Cardiac muscle cell (in vitro differentiated cells and primary cell): ENCODE results near the gene TP53RK. TPM values are rescaled to one million over a fixed set of nuclear protein-coding genes. Genes with fewer than 3 reads are reported as not detected.
"Not testable (repeated sequence)": the region's sequence is repeated elsewhere in the genome, so short reads cannot be mapped to it uniquely, and the experiment has no call there.

ENCODE experiments used
- DNase-seq, 2 donors: peaks; one replicate each; pipeline versions ENCODE4 v3.0.0 to v3.0.0-alpha.2; 2010 to 2017; ENCODE audit warnings: low read depth in 1 of 2, low spot score in 1 of 2
- H3K27ac ChIP-seq: fragments of 200-600 bp; sonication (generic); 2 replicates; pipeline ENCODE4 v1.5.1; 2016
- H3K27me3 ChIP-seq: fragments of 200-600 bp; sonication (generic); 2 replicates; pipeline ENCODE4 v1.6.0; 2016; ENCODE audit warnings: control low read depth
- H3K36me3 ChIP-seq: fragments of 200-600 bp; sonication (generic); 2 replicates; pipeline ENCODE4 v1.5.1; 2016; ENCODE audit warnings: control low read depth
- H3K4me1 ChIP-seq: fragments of 200-600 bp; sonication (generic); 2 replicates; pipeline ENCODE4 v1.8.1; 2017; ENCODE audit warnings: low read depth, mild to moderate bottlenecking, mixed run types
- H3K4me3 ChIP-seq: fragments of 200-600 bp; sonication (generic); 2 replicates; pipeline ENCODE4 v1.5.1; 2016; ENCODE audit warnings: mild to moderate bottlenecking
- H3K9me3 ChIP-seq: fragments of 200-600 bp; sonication (generic); 2 replicates; pipeline ENCODE4 v1.5.1; 2017; ENCODE audit warnings: low read depth, mild to moderate bottlenecking, control low read depth
- polyA plus RNA-seq: library from polyadenylated mRNA; unstranded; fragments of >200 nt; fragmentation: Nextera tagmentation; extraction: Ambion mirVana; gene quantifications from 2 replicates; pipeline ENCODE4 v1.2.1, GENCODE V29; 2016
- total RNA-seq: library from RNA; depleted of rRNA; stranded (reverse); fragments of >200 nt; gene quantifications from 2 replicates; pipeline ENCODE4 v1.2.3, GENCODE V29; 2016
- TF ChIP-seq, protein P1 (sequence below): IDR thresholded peaks from 2 replicates; pipeline ENCODE4 v1.5.1; 2012; ENCODE audit warnings: low read depth, mild to moderate bottlenecking, low read length

TP53RK gene
- total and polyA plus RNA-seq, 2 experiments from 2014 or later: 15.8 to 19.6 TPM

DNA sequence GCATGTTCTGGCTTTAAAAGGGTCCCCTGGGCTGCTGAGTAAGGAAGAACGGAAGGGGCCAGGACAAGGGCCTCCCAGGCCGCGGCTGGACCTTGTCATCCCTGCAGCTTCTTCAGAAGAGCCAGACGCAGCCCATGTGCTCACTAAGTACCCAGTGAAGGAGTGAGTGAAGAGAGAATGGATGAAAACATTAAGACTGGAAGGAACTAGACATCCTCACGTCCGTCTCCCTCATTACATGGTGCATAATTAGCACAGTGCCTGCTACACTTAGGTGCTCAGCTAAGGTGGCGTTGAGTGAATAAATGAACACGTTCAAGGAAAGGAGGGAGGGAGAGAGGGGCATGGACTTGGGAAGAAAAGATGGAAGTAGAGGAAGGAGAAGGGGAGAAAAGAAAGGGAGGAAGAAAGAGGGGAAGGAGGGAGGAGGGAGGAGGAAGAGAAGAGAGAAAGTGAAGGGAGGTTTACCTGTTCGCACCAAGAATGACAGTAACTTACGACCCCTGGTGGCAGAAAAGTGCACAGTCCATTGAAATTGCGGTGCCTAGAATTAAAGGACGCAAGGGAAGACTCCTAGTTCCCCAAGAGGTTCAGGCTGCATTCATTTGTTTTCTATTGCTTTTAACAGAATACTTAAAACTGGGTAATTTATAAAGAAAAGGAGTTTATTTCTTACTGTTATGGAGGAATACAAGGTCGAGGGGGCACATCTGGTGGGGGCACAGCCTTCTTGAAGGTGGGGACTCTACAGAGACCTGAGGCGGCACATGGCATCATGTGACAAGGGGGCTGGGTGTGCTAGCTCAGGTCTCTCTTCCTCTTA, 8.0 kb downstream of the TP53RK start:
- Histone ChIP-seq H3K4me1 (peaks cover 10% of the 10 kb centered on the region), H3K36me3 (no peaks in the 10 kb centered on the region), H3K4me3 (no peak overlapping the region), H3K27me3 (no peaks in the 10 kb centered on the region), H3K27ac (no peak overlapping the region), H3K9me3 (no peaks in the 10 kb centered on the region)
- TF ChIP-seq, protein P1, sequence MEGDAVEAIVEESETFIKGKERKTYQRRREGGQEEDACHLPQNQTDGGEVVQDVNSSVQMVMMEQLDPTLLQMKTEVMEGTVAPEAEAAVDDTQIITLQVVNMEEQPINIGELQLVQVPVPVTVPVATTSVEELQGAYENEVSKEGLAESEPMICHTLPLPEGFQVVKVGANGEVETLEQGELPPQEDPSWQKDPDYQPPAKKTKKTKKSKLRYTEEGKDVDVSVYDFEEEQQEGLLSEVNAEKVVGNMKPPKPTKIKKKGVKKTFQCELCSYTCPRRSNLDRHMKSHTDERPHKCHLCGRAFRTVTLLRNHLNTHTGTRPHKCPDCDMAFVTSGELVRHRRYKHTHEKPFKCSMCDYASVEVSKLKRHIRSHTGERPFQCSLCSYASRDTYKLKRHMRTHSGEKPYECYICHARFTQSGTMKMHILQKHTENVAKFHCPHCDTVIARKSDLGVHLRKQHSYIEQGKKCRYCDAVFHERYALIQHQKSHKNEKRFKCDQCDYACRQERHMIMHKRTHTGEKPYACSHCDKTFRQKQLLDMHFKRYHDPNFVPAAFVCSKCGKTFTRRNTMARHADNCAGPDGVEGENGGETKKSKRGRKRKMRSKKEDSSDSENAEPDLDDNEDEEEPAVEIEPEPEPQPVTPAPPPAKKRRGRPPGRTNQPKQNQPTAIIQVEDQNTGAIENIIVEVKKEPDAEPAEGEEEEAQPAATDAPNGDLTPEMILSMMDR: peak; percentile 83
- DNase-seq: peak; percentile 68 to 71

DNA sequence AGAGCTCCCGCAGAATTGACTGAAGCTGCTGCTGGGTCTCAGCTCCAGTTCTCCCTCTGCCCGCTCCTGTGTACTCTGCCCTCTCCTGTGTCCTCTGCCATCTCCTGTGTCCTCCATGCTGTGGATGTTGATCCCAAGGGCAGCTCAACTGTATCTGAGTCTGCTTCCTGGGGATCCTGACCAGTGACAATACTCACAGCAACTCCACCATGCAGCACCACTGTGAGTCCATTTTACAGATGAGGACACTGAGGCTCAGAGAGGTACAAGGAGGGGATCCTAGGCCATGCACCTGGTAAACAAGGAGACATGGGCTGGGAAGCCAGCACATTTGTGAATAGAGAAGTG, 8.6 kb downstream of the TP53RK start:
- H3K27me3 ChIP-seq: no peaks in the 10 kb centered on the region
- H3K27ac ChIP-seq: no peak overlapping the region
- no peak overlapping the region for H3K4me3 ChIP-seq
- DNase-seq: no peak
- TF ChIP-seq, protein P1: no peak
- H3K4me1 ChIP-seq: peaks cover 10% of the 10 kb centered on the region
- H3K9me3 ChIP-seq: no peaks in the 10 kb centered on the region
- H3K36me3 ChIP-seq: no peaks in the 10 kb centered on the region

DNA sequence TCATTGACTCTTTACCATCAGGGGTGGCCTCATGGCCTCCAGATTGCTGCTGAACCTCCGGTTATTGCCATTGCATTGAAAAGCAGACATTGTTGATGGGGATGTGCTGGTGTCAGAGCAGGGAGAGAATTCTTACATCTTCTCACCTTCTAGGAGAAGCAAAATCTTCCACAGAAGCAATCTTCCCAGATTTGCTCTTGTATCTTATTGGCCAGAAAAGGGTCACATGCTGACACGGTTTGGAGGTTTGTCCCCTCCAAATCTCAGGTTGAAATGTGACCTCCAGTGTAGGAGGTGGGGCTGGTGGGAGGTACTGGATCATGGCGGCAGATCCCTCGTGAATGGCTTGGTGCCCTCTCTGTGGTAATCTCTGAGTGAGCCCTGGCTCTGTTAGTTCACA, 10.7 kb downstream of the TP53RK start:
- TF ChIP-seq, protein P1: no peak
- no peak overlapping the region for H3K27ac ChIP-seq
- DNase-seq: no peak
- no peaks in the 10 kb centered on the region for H3K36me3 ChIP-seq
- no peaks in the 10 kb centered on the region for H3K27me3 ChIP-seq
- H3K4me1 ChIP-seq: peaks cover 8% of the 10 kb centered on the region
- H3K4me3 ChIP-seq: no peak overlapping the region
- H3K9me3 ChIP-seq: no peaks in the 10 kb centered on the region

DNA sequence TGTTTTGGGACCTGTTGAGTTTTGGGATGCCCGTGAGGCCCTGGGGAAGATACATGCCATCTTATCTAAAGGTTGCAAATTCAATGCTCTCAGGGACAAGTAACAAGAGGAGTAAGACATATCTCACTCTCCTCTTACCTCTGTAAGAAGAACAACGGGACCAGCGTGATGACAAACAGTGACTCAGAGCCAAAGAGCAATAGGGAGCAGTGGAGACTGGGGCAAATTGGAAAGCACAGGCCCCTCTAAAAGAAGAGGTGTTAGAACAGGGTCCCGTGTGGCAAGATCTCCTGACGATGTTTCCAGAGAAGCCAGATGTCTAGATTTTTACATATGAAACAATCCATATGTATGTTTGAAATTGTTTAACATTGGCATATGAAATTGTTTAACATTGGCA, 11.6 kb downstream of the TP53RK start:
- Histone ChIP-seq H3K27ac (no peak overlapping the region), H3K4me3 (no peak overlapping the region), H3K27me3 (no peaks in the 10 kb centered on the region), H3K4me1 (no peaks in the 10 kb centered on the region), H3K9me3 (no peaks in the 10 kb centered on the region), H3K36me3 (no peaks in the 10 kb centered on the region)
- TF ChIP-seq, protein P1: no peak
- DNase-seq: no peak

DNA sequence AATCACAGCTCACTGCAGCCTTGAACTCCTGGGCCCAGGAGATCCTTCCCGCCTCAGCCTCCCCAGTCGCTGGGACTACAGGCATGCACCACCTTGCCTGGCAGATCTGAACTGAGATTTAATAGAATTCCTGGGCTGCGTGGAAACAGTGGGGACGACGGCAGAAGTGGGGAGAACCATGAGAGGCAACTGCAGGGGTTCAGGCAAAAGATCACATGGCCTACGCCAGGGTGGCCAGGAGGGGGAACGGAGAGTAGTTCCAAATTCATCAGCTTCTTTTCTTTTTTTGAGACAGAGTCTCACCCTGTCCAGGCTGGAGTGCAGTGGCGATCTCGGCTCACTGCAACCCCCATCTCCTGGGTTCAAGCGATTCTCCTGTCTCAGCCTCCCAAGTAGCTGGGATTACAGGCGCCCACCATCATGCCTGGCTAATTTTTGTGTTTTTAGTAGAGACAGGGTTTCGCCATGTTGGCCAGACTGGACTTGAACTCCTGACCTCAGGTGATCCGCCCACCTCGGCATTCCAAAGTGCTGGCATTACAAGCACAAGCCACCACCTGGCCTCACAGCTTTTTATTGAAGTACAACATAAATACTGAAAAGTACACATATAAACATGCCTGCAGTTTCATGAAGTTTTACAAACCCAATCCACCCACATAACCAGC, 12.5 kb downstream of the TP53RK start:
- H3K27ac ChIP-seq, H3K4me3 ChIP-seq, DNase-seq, H3K27me3 ChIP-seq, H3K36me3 ChIP-seq, H3K9me3 ChIP-seq, H3K4me1 ChIP-seq: not testable (repeated sequence)
